AG09309 (cell line): ENCODE results near the gene FLNC.

Source experiments
- DNase-seq: peaks from one replicate; pipeline ENCODE4 v3.0.0-alpha.2; 2010; ENCODE audit warnings: low read depth
- H3K4me3 ChIP-seq: 2 replicates; pipeline ENCODE4 v1.5.1; 2011; ENCODE audit warnings: mild to moderate bottlenecking, low read depth, low read length, moderate library complexity; ENCODE audit not compliant: control insufficient read depth
- CTCF ChIP-seq: IDR thresholded peaks from 2 replicates; pipeline ENCODE4 v1.5.1; 2011; ENCODE audit warnings: mild to moderate bottlenecking, low read depth, low read length, inconsistent platforms; ENCODE audit not compliant: insufficient read depth, control insufficient read depth; ENCODE audit errors: missing control alignments

The FLNC gene

GRCh38 chr7:128836729-128837348 is 6.6 kb downstream of the FLNC start:
- no peak overlapping the region for H3K4me3 ChIP-seq
- DNase-seq: no peak
- no peak for TF ChIP-seq CTCF

GRCh38 chr7:128837521-128837921 is 7.3 kb downstream of the FLNC start:
- H3K4me3 ChIP-seq: no peak overlapping the region
- no peak for TF ChIP-seq CTCF
- DNase-seq: no peak

- TF ChIP-seq CTCF: no peak
- DNase-seq: no peak
- H3K4me3 ChIP-seq: no peak overlapping the region
Observed at GRCh38 chr7:128838109-128838779, 8.0 kb downstream of the FLNC start.

GRCh38 chr7:128838981-128839731 is 8.9 kb downstream of the FLNC start:
- DNase-seq: no peak
- TF ChIP-seq CTCF: no peak
- H3K4me3 ChIP-seq: no peak overlapping the region

GRCh38 chr7:128839751-128840177 is 9.6 kb downstream of the FLNC start:
- TF ChIP-seq CTCF: no peak
- no peak overlapping the region for H3K4me3 ChIP-seq
- DNase-seq: no peak

GRCh38 chr7:128840326-128841170 is 10.3 kb downstream of the FLNC start:
- H3K4me3 ChIP-seq: no peak overlapping the region
- DNase-seq: no peak
- no peak for TF ChIP-seq CTCF
